Sigmoid colon (tissue), 4 donors: ENCODE measurements around the gene ITGA7.

Experiments
- CTCF ChIP-seq, 4 experiments: fragments of 450-650 bp in 3 of 4; fragments of 200-600 bp in 1 of 4; IDR thresholded peaks; one replicate each; pipeline ENCODE4 v1.5.1; 2016 to 2019; ENCODE audit warnings: antibody characterized with exemption in 4 of 4, mild to moderate bottlenecking in 3 of 4, moderate library complexity in 2 of 4
- EP300 ChIP-seq, 4 donors: sonication (generic); formaldehyde crosslinking; IDR thresholded peaks; one replicate each; pipeline ENCODE4 v1.6.1; 2017; ENCODE audit warnings: antibody characterized with exemption in 4 of 4
- POLR2AphosphoS5 ChIP-seq, 4 donors: sonication (generic); formaldehyde crosslinking; IDR thresholded peaks; one replicate each; pipeline ENCODE4 v1.6.1; 2017; ENCODE audit warnings: antibody characterized with exemption in 4 of 4

- TF ChIP-seq POLR2AphosphoS5 (IDR thresholded peaks at IDR 0.05) (no peak), CTCF (IDR thresholded peaks at IDR 0.05) (no peak), EP300 (IDR thresholded peaks at IDR 0.05) (no peak)
Observed at GRCh38 chr12:55748230-55748993, 40.7 kb upstream of the ITGA7 start.
